A549 (cell line): ENCODE measurements around the gene ANGPTL3.

Experiments used
- CTCF ChIP-seq: fragments of >200 bp; sonication (Bioruptor Twin); formaldehyde crosslinking; IDR thresholded peaks from 3 replicates; pipeline ENCODE4 v1.5.1; 2016
- ELK1 ChIP-seq: fragments of 150-350 bp; IDR thresholded peaks from 2 replicates; pipeline ENCODE4 v1.6.1; 2014; ENCODE audit warnings: low read depth, mild to moderate bottlenecking, low read length
- JUNB ChIP-seq: fragments of >200 bp; sonication (Bioruptor Twin); formaldehyde crosslinking; IDR thresholded peaks from 2 replicates; pipeline ENCODE4 v1.6.1; 2016
- MAX ChIP-seq: IDR thresholded peaks from 2 replicates; pipeline ENCODE4 v1.6.1; 2012
- MAZ ChIP-seq: fragments of 150-350 bp; IDR thresholded peaks from 2 replicates; pipeline ENCODE4 v1.6.1; 2014; ENCODE audit warnings: antibody characterized with exemption, low read depth, low read length, borderline replicate concordance
- MYC ChIP-seq: IDR thresholded peaks from 2 replicates; pipeline ENCODE4 v1.6.1; 2012; ENCODE audit warnings: mild to moderate bottlenecking, inconsistent platforms, low read length, improper control_type of control experiment, borderline replicate concordance
- NR3C1 ChIP-seq: fragments of >200 bp; sonication (Bioruptor Twin); formaldehyde crosslinking; IDR thresholded peaks from 3 replicates; pipeline ENCODE4 v1.6.1; 2017
- POLR2A ChIP-seq: IDR thresholded peaks from 2 replicates; pipeline ENCODE4 v1.6.1; 2012; ENCODE audit warnings: mild to moderate bottlenecking, low read length
- REST ChIP-seq: fragments of 200-600 bp; sonication (generic); IDR thresholded peaks from 2 replicates; pipeline ENCODE4 v1.6.1; 2016; ENCODE audit warnings: antibody characterized with exemption, mild to moderate bottlenecking, moderate library complexity

GRCh38 chr1:62621907-62622306, 24.6 kb downstream of the ANGPTL3 start:
- TF ChIP-seq CTCF (no peak), REST (no peak), JUNB (peak; percentile 35; the same call in 1 of the 2 replicates), NR3C1 (no peak), MAZ (no peak), POLR2A (no peak), MYC (no peak), ELK1 (no peak), MAX (peak; percentile 87)
